D721Med (cell line): Measurements from ENCODE around the gene FYCO1.
"Not testable (repeated sequence)": the region's sequence is repeated elsewhere in the genome, so short reads cannot be mapped to it uniquely, and the experiment has no call there.

Source experiments
- DNase-seq: peaks from one replicate; pipeline ENCODE4 v3.0.0; 2011; ENCODE audit warnings: low spot score; ENCODE audit not compliant: insufficient read length
- FAIRE-seq: peaks from 2 replicates; lab custom pipeline; 2011; peaks lifted over from hg19 to GRCh38; lab: Jason Lieb, UNC
- TF ChIP-seq, protein P1 (sequence below): IDR thresholded peaks from 2 replicates; pipeline ENCODE4 v1.5.1; 2012; ENCODE audit warnings: mild to moderate bottlenecking, control low read depth; ENCODE audit not compliant: insufficient read depth; ENCODE audit errors: missing control alignments

The FYCO1 gene

DNA sequence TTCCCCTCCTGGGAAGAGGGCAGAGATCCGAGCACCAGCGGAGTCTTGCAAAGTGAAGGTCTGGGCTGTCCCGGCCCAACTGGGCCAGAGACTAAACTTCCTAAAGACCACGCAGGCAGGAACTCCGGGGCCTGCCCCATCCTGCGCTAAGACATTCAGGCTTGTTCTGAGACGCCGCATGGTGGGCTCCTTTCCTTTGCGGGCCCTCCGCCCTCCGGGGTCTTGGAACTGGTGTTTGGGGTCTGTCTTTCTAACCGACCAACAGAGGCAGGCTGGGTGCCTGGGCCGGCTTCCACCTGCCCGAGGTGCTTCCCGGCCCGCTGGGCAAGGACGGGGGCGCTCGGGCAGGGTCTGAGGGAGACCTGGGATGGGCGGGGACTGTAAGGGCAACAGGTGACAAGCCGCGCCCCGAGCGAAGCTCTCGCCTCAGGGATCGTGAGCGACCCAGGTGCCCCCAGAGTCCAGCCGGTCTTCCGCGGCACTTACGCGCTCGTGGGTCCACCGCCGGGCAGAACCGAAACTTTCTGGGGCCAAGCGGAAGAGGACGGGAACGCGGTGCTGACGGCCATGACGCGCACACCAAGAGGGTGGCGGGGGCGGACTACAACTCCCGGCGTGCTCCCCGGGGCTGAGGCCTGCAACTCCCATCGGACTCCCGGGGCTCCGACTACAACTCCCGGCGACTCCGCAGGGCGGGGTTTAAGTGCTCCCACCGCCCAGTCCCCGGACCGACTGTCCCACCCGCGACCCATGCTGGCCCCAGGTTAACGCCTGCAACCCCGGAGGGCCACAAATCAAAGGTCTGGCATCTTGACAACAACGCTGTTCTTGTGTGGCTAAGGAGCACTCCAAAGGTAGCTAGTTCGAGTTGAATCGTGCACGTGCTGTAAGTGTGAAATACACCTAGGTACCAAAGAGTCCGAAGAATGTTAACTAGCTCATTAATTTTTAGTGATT, at the start of gene FYCO1:
Gene FYCO1, minus strand, starts transcription at position 589 of the 957 bp plus-strand sequence. CDS start 10,914 bp downstream, outside the sequence.
- DNase-seq, result peak; percentile 94
- FAIRE-seq, result no peak
- TF ChIP-seq, protein P1, sequence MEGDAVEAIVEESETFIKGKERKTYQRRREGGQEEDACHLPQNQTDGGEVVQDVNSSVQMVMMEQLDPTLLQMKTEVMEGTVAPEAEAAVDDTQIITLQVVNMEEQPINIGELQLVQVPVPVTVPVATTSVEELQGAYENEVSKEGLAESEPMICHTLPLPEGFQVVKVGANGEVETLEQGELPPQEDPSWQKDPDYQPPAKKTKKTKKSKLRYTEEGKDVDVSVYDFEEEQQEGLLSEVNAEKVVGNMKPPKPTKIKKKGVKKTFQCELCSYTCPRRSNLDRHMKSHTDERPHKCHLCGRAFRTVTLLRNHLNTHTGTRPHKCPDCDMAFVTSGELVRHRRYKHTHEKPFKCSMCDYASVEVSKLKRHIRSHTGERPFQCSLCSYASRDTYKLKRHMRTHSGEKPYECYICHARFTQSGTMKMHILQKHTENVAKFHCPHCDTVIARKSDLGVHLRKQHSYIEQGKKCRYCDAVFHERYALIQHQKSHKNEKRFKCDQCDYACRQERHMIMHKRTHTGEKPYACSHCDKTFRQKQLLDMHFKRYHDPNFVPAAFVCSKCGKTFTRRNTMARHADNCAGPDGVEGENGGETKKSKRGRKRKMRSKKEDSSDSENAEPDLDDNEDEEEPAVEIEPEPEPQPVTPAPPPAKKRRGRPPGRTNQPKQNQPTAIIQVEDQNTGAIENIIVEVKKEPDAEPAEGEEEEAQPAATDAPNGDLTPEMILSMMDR, result no peak

DNA sequence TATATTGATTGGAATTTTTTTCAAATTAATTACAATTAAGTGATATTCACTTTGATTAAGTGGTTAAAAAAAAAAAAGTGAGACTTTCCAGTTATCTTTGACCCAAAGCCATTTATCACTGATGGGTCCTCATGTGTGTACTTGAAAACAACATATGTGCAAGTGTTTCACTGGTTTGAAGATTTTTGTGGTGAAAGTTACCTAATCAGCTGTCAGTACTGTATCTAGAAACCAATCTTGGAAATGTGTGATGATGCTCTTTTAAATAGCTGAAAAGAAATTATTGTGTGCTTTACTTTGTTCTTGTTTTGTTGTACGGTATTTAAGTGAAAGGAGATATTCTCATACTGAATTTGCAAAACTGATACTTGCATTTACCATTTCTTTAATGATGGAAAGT, 43.3 kb upstream of the FYCO1 start:
- DNase-seq, result no peak
- TF ChIP-seq, protein P1, result no peak
- FAIRE-seq, result no peak

DNA sequence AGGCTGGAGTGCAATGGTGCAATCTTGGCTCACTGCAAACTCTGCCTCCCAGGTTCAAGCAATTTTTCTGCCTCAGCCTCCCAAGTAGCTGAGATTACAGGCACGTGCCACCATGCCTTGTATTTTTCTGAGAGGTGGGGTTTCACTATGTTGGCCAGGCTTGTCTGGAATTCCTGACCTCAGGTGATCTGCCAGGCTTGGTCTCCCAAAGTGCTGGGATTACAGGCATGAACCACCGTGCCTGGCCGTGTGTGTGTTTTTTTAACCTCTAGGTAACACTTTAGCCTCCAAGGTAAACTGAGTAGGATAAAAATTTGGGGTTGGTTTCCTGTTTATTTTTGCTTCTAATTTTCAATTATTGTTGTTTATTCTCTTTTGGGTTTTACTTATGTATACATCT, 42.4 kb upstream of the FYCO1 start:
- DNase-seq, FAIRE-seq: not testable (repeated sequence)

DNA sequence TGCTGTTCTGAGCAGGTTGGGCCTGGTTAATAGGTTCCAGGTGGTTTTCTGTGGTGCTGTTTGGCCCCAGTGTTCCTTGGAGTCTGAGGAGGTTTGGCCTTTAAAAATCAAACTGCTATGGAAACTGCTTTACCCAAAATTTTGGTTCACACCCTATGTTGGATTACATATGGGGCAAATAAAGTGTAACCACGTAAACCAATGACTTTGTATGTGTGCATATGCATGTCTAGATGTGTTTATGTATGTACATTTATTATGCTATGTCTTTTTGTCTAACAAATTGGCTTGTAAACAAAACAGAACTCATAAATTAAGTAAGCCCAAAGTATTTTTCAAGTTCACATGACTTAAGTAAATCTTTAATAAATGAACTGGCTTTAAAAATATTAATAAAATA, 40.6 kb upstream of the FYCO1 start:
- DNase-seq (no peak), FAIRE-seq (no peak)
- TF ChIP-seq, protein P1, result no peak

DNA sequence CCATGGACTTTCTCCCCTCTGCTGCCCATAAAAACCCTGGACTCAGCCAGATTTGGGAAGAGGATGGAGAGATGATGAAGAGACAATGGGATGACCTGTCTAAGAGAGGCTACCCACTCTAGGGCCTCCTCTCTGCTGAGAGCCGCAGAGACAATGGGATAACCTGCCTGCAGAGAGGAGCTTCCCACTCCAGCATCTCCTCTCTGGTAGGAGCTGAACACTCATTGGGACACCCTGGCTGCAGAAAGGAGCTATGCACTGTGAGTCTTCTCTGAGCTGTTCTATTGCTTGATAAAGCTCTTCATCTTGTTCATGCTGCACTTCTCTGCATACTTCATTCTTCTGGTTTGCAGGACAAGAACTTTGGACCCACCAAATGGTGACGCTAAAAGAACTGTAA, 36.1 kb upstream of the FYCO1 start:
- no peak for FAIRE-seq
- DNase-seq, result no peak
- TF ChIP-seq, protein P1, result no peak

DNA sequence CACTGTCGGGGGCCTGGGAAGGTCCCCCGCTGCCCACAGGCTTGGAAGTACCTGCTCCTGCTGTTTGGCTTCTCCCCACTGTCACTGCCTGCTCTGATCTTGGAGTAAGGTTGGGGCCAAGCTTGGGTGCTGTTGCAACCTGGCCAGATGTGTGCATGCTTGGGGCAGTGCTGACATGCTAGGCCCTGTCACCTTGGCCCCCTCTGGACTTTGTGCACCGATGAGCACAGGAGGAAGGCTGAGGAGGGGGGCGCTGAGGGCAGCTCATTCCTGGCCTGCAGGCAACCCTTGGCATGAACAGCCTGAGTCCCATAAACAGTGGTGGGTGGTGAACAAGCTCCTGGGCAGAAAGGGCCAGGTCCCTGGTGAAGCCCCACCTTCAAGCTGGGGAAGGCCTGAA, 35.6 kb upstream of the FYCO1 start:
- DNase-seq (no peak), FAIRE-seq (no peak)
- TF ChIP-seq, protein P1, result no peak

DNA sequence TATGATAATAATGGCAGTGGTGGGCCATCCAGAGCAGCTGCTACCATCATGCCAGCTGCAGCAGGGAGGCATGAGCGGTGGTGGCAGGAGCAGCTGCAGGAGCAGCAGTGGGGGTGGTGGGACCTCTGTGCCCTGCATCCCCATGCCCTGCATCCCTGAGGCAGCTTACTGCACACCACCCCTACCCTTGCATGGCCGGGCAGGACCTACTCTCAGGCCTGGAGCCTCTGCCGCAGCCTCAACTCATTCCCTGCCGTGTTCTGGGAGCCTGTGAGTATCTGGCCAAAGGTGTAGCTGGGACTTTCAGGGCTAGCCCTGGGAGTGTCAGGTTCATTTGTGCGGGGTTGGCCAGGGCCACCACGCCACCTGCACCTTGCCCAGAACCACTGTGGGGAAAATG, 35.0 kb upstream of the FYCO1 start:
- FAIRE-seq, result no peak
- TF ChIP-seq, protein P1, result no peak
- DNase-seq, result no peak
